IMR-90 (cell line): ENCODE measurements around the gene SPAG8. TPM values are rescaled to one million over a fixed set of nuclear protein-coding genes. Genes with fewer than 3 reads are reported as not detected.

ENCODE experiments used
- ATAC-seq: fragments of 200-7000 bp; cut with Tn5 transposase; 2 replicates; pipeline ENCODE4 v1.9.1; 2020; ENCODE audit warnings: low read depth, mild to moderate bottlenecking, moderate library complexity
- BruUV-seq: library from RNA; stranded (reverse); fragments of 400-500 nt; replicated peaks from 2 replicates; lab custom pipeline; 2021; lab: Mats Ljungman, UMichigan
- CTCF ChIA-PET: fragments of 300-600 bp; formaldehyde crosslinking; extraction: SDS; loops from one replicate; lab custom pipeline; 2021; ENCODE audit warnings: antibody characterized with exemption; lab: Yijun Ruan, JAX
- POLR2A ChIA-PET: fragments of 300-600 bp; sonication (Branson Sonifier 250); formaldehyde crosslinking; loops from one replicate; lab custom pipeline; 2022; ENCODE audit warnings: antibody characterized with exemption; ENCODE audit not compliant: unreplicated experiment; lab: Charles Lee
- DNase-seq: peaks from one replicate; pipeline ENCODE4 v3.0.0; 2013
- H2AFZ ChIP-seq: replicated peaks from 2 replicates; pipeline ENCODE3; 2013; ENCODE audit warnings: low read length, mild to moderate bottlenecking; ENCODE audit not compliant: poor library complexity
- H2AK5ac ChIP-seq: 2 replicates; pipeline ENCODE4 v1.6.1; 2013; ENCODE audit warnings: low read depth, low read length, inconsistent platforms
- H2AK9ac ChIP-seq: replicated peaks from 2 replicates; pipeline ENCODE3; 2013; ENCODE audit warnings: mild to moderate bottlenecking, low read depth, low read length, moderate library complexity; ENCODE audit not compliant: poor library complexity
- H2BK120ac ChIP-seq: 2 replicates; pipeline ENCODE4 v1.6.1; 2013; ENCODE audit warnings: low read depth, low read length, inconsistent platforms
- H2BK15ac ChIP-seq: 3 replicates; pipeline ENCODE4 v1.6.1; 2013; ENCODE audit warnings: low read depth, low read length, inconsistent platforms
- H2BK20ac ChIP-seq: 2 replicates; pipeline ENCODE4 v1.6.1; 2013; ENCODE audit warnings: low read depth, mild to moderate bottlenecking, inconsistent platforms, low read length, moderate library complexity
- H2BK5ac ChIP-seq: 2 replicates; pipeline ENCODE4 v1.6.1; 2013; ENCODE audit warnings: mild to moderate bottlenecking, low read depth, low read length, inconsistent platforms; ENCODE audit not compliant: poor library complexity, severe bottlenecking
- H3K14ac ChIP-seq: replicated peaks from 2 replicates; pipeline ENCODE4 v1.6.1; 2013; ENCODE audit warnings: low read depth, low read length, inconsistent platforms
- H3K18ac ChIP-seq: 2 replicates; pipeline ENCODE4 v1.6.1; 2013; ENCODE audit warnings: low read depth, low read length, control low read depth
- H3K23ac ChIP-seq: 2 replicates; pipeline ENCODE4 v1.6.1; 2013; ENCODE audit warnings: low read depth, low read length, inconsistent platforms
- H3K27ac ChIP-seq: 2 replicates; pipeline ENCODE4 v1.5.1; 2013; ENCODE audit warnings: mild to moderate bottlenecking, control low read depth, low read length; ENCODE audit not compliant: insufficient read depth
- H3K27me3 ChIP-seq: 2 replicates; pipeline ENCODE4 v1.6.1; 2013; ENCODE audit warnings: low read length; ENCODE audit not compliant: control insufficient read depth, insufficient read depth
- H3K36me3 ChIP-seq: 2 replicates; pipeline ENCODE4 v1.6.1; 2013; ENCODE audit warnings: low read length, mixed read lengths; ENCODE audit not compliant: control insufficient read depth, insufficient read depth
- H3K4ac ChIP-seq: 2 replicates; pipeline ENCODE4 v1.6.1; 2013; ENCODE audit warnings: low read depth, low read length, inconsistent platforms
- H3K4me1 ChIP-seq: 2 replicates; pipeline ENCODE4 v1.6.1; 2013; ENCODE audit warnings: low read length, mixed read lengths; ENCODE audit not compliant: control insufficient read depth, insufficient read depth
- H3K4me2 ChIP-seq: 2 replicates; pipeline ENCODE4 v1.6.1; 2013; ENCODE audit warnings: low read depth, mild to moderate bottlenecking, control low read depth, low read length, moderate library complexity
- H3K4me3 ChIP-seq: 2 replicates; pipeline ENCODE4 v1.5.1; 2013; ENCODE audit warnings: low read depth, mild to moderate bottlenecking, control low read depth, low read length, moderate library complexity; ENCODE audit not compliant: insufficient read depth
- H3K56ac ChIP-seq: 2 replicates; pipeline ENCODE4 v1.6.1; 2013; ENCODE audit warnings: low read length, inconsistent platforms; ENCODE audit not compliant: insufficient read depth; ENCODE audit errors: extremely low read depth
- H3K79me1 ChIP-seq, 2 experiments: 2 replicates each; pipeline ENCODE4 v1.6.1; 2013; ENCODE audit warnings: low read length in 2 of 2, inconsistent platforms in 1 of 2, low read depth in 1 of 2
- H3K9ac ChIP-seq: 2 replicates; pipeline ENCODE4 v1.6.1; 2013; ENCODE audit warnings: low read depth, low read length, control low read depth
- H3K9me1 ChIP-seq: 2 replicates; pipeline ENCODE4 v1.6.1; 2013; ENCODE audit warnings: low read length, inconsistent platforms; ENCODE audit not compliant: insufficient read depth
- H3K9me3 ChIP-seq: 2 replicates; pipeline ENCODE4 v1.6.1; 2013; ENCODE audit warnings: low read length; ENCODE audit not compliant: control insufficient read depth, insufficient read depth
- H4K20me1 ChIP-seq: 2 replicates; pipeline ENCODE4 v1.6.1; 2013; ENCODE audit warnings: low read length, inconsistent platforms; ENCODE audit not compliant: insufficient read depth
- H4K5ac ChIP-seq: 2 replicates; pipeline ENCODE4 v1.6.1; 2013; ENCODE audit warnings: mild to moderate bottlenecking, low read depth, low read length, control low read depth
- H4K8ac ChIP-seq, 2 experiments: 2 replicates each; pipeline ENCODE4 v1.6.1; 2013; ENCODE audit warnings: low read depth in 2 of 2, low read length in 2 of 2, control low read depth in 1 of 2, inconsistent platforms in 1 of 2
- H4K91ac ChIP-seq: 2 replicates; pipeline ENCODE4 v1.6.1; 2013; ENCODE audit warnings: low read depth, low read length, inconsistent platforms; ENCODE audit not compliant: insufficient read depth
- BHLHE40 ChIP-seq: fragments of 150-350 bp; IDR thresholded peaks from 2 replicates; pipeline ENCODE4 v1.6.1; 2016; ENCODE audit warnings: mild to moderate bottlenecking, low read depth, low read length
- CEBPB ChIP-seq: IDR thresholded peaks from 2 replicates; pipeline ENCODE4 v1.6.1; 2012; ENCODE audit warnings: low read depth, low read length, improper control_type of control experiment
- CHD1 ChIP-seq: IDR thresholded peaks from 2 replicates; pipeline ENCODE4 v1.6.1; 2012; ENCODE audit warnings: low read depth, low read length, improper control_type of control experiment
- CTCF ChIP-seq: conservative IDR thresholded peaks from 2 replicates; pipeline ENCODE4 v1.5.1; 2012; ENCODE audit warnings: mild to moderate bottlenecking, low read depth, low read length, improper control_type of control experiment
- ELK1 ChIP-seq: fragments of 150-350 bp; IDR thresholded peaks from 2 replicates; pipeline ENCODE4 v1.6.1; 2016; ENCODE audit warnings: low read depth, mild to moderate bottlenecking, low read length, moderate library complexity, borderline replicate concordance
- FOS ChIP-seq: fragments of 150-350 bp; IDR thresholded peaks from 2 replicates; pipeline ENCODE4 v1.6.1; 2016; ENCODE audit warnings: low read depth, low read length
- MAFK ChIP-seq: IDR thresholded peaks from 2 replicates; pipeline ENCODE4 v1.6.1; 2012; ENCODE audit warnings: low read depth, low read length, improper control_type of control experiment
- MAZ ChIP-seq: IDR thresholded peaks from 2 replicates; pipeline ENCODE4 v1.6.1; 2012; ENCODE audit warnings: low read depth, mild to moderate bottlenecking, low read length, improper control_type of control experiment, moderate library complexity, borderline replicate concordance
- MXI1 ChIP-seq: IDR thresholded peaks from 2 replicates; pipeline ENCODE4 v1.6.1; 2012; ENCODE audit warnings: low read depth, mild to moderate bottlenecking, low read length, moderate library complexity, borderline replicate concordance
- POLR2A ChIP-seq: IDR thresholded peaks from 2 replicates; pipeline ENCODE4 v1.6.1; 2012; ENCODE audit warnings: mild to moderate bottlenecking, low read depth, low read length
- RFX5 ChIP-seq: IDR thresholded peaks from 2 replicates; pipeline ENCODE4 v1.8.0; 2012; ENCODE audit warnings: low read depth, mild to moderate bottlenecking, low read length, moderate library complexity
- SMC3 ChIP-seq: fragments of 150-350 bp; IDR thresholded peaks from 2 replicates; pipeline ENCODE4 v1.6.1; 2016; ENCODE audit warnings: low read depth, mild to moderate bottlenecking, antibody characterized with exemption, low read length, moderate library complexity
- USF2 ChIP-seq: fragments of 150-350 bp; IDR thresholded peaks from 2 replicates; pipeline ENCODE4 v1.6.1; 2017; ENCODE audit warnings: mild to moderate bottlenecking, antibody characterized with exemption, low read length, low read depth
- WGBS, 2 experiments: methylation state at CpG; one replicate each; pipeline versions ENCODE4 v1.1.5 to v1.1.7; 2013; ENCODE audit warnings: missing lambda C conversion rate in 2 of 2; ENCODE audit not compliant: insufficient read length in 1 of 2; ENCODE audit errors: extremely low coverage in 2 of 2; 5-methylcytosine and 5-hydroxymethylcytosine counted together
- dilution Hi-C: fragments of 300-500 bp; cut with HindIII; formaldehyde crosslinking; loops from one replicate; pipeline ENCODE4 v1.14.3; 2018; ENCODE audit warnings: low sequenced_read_pairs; ENCODE audit not compliant: unreplicated experiment
- in situ Hi-C: fragments of 300-500 bp; cut with MboI; formaldehyde crosslinking; loops from 3 replicates; pipeline ENCODE4 v1.14.3; 2019; ENCODE audit warnings: low sequenced_read_pairs, inconsistent platforms, mixed read lengths
- intact Hi-C: fragments of 100-400 bp; cut with micrococcal nuclease; formaldehyde crosslinking; loops from 2 replicates; pipeline ENCODE4 v1.10.0; 2022
- polyA plus RNA-seq, 3 experiments: library from polyadenylated mRNA; depleted of rRNA; stranded (reverse); fragments of >200 nt; gene quantifications; 2 replicates each; pipeline ENCODE4 v1.2.3, GENCODE V29; 2012; ENCODE audit warnings: low replicate concordance in 1 of 3
- total RNA-seq: library from RNA; depleted of rRNA; stranded (reverse); fragments of >200 nt; gene quantifications from 2 replicates; pipeline ENCODE4 v1.2.3, GENCODE V29; 2012

The SPAG8 gene
- total and polyA plus RNA-seq, 2 of the 4 experiments (the other 2 are of a cell fraction), result 0.72 to 0.84 TPM

GRCh38 chr9:35847792-35848572, 35.9 kb upstream of the SPAG8 start:
- no CpG with 5 or more reads among the region's 4 CpGs for WGBS, 2 experiments
- Histone ChIP-seq H4K5ac (no peak overlapping the region), H3K27ac (peak overlapping the region; percentile 32; the same call in 1 of the 2 replicates), H3K9me1 (peaks cover 18% of the 10 kb centered on the region), H4K8ac (peak overlapping the region in 1 of 2 experiments; percentile 4; a peak in 2 of 4 replicates), H3K27me3 (no peaks in the 10 kb centered on the region), H4K20me1 (peaks cover 9% of the 10 kb centered on the region; the same call in 1 of the 2 replicates), H3K56ac (no peak overlapping the region), H2BK15ac (no peak overlapping the region), H2AFZ (peak overlapping the region; percentile 47), H3K4me2 (peak overlapping the region; percentile 47; the same call in 1 of the 2 replicates), H3K14ac (no peak overlapping the region; the same call in 1 of the 2 replicates), H3K9me3 (no peaks in the 10 kb centered on the region), H2BK120ac (0 out of 2 replicates have a peak overlapping the region, but pooled peaks have one; percentile 4), H2AK9ac (no peak overlapping the region), H3K4ac (no peak overlapping the region; the same call in 1 of the 2 replicates), H2BK20ac (no peak overlapping the region), H3K36me3 (peaks cover 10% of the 10 kb centered on the region), H2BK5ac (peak overlapping the region; percentile 72), H3K23ac (peak overlapping the region; percentile 9; the same call in 1 of the 2 replicates), H3K79me1 (peaks cover 4 to 6% of the 10 kb centered on the region in 2 experiments; a peak in 1 of 4 replicates), H3K4me3 (no peak overlapping the region), H2AK5ac (peak overlapping the region; percentile 9; the same call in 1 of the 2 replicates), H3K18ac (peak overlapping the region; percentile 11; the same call in 1 of the 2 replicates), H4K91ac (no peak overlapping the region), H3K9ac (peak overlapping the region; percentile 13; the same call in 1 of the 2 replicates), H3K4me1 (peaks cover 20% of the 10 kb centered on the region)
- POLR2A ChIA-PET, result interaction anchor here (0.6 kb wide), 1 partner anchor 177 kb away, joined by 3 read pairs; no protein-coding TSS in a partner anchor
- CTCF ChIA-PET, result interaction anchor here (0.7 kb wide), 1 partner anchor 10 kb away, joined by 3 read pairs; no protein-coding TSS in a partner anchor
- dilution Hi-C loops, result no loop called here
- in situ Hi-C loops, result no loop called here
- peak; percentile 92 for ATAC-seq
- no TSS peak for BruUV-seq
- peak; percentile 98 for DNase-seq
- intact Hi-C loops, result no loop called here
- TF ChIP-seq CHD1 (no peak), MXI1 (0 out of 2 replicates have a peak, but pooled peaks have one; percentile 46), ELK1 (no peak), MAZ (0 out of 2 replicates have a peak, but pooled peaks have one; percentile 27), BHLHE40 (no peak), USF2 (no peak), POLR2A (no peak), MAFK (no peak), CEBPB (no peak; the same call in 1 of the 2 replicates), CTCF (no peak), RFX5 (no peak), SMC3 (no peak), FOS (peak; percentile 46; the same call in 1 of the 2 replicates)
